Measurements from ENCODE around the gene BMP5.

The BMP5 gene

GRCh38 chr6:55882718-55883569, 7.6 kb upstream of the BMP5 start:
- in situ Hi-C loops (cut with MboI; ENCODE audit: low pct_unique_long_range_greater_than_20kb, low sequenced_read_pairs): no loop called here
- DNase-seq: no peak

DNA sequence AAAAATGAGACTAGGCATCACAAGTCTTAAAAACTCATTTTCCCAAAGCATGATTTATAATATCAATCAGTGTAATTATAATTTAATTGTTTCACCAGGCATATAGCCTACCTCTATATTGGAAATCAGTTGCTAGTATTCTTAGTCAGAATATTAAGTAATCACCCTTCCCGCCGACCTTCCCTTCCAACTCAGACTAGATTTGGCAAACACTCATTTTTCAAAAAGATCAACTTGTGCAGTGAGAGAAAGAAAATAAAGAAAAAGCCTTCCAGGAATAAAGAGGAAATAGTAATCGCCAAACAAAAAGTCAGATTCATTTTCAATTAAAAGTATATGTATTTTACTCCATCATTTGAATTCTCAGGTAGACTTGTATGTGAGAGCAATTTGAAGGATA, 1.9 kb upstream of the BMP5 start:
- in situ Hi-C loops (cut with MboI; ENCODE audit: low pct_unique_long_range_greater_than_20kb, low sequenced_read_pairs): no loop called here
- DNase-seq: no peak

DNA sequence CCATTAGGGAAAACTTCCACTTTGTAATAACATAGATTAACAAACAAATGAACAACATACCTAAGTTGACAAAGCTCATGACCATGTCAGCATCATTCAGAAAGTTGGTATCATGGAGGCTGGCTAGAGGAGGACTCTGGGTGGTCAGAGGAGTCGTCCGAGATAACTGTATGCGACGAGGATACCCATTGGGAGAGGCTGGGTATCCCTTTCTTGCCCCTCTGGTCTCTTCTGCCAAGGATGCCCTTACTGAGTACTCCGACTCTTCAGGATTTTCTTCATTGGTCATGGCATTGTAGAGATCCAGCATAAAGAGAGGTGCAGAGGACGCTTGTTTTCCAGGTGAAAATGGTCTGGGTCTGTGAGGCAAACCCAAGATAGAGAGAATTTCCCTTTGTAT, 1.1 kb downstream of the BMP5 start:
- in situ Hi-C loops (cut with MboI; ENCODE audit: low pct_unique_long_range_greater_than_20kb, low sequenced_read_pairs): no loop called here
- DNase-seq: no peak

GRCh38 chr6:55872866-55873265, 2.5 kb downstream of the BMP5 start:
- in situ Hi-C loops (cut with MboI; ENCODE audit: low pct_unique_long_range_greater_than_20kb, low sequenced_read_pairs): no loop called here
- DNase-seq: no peak

DNA sequence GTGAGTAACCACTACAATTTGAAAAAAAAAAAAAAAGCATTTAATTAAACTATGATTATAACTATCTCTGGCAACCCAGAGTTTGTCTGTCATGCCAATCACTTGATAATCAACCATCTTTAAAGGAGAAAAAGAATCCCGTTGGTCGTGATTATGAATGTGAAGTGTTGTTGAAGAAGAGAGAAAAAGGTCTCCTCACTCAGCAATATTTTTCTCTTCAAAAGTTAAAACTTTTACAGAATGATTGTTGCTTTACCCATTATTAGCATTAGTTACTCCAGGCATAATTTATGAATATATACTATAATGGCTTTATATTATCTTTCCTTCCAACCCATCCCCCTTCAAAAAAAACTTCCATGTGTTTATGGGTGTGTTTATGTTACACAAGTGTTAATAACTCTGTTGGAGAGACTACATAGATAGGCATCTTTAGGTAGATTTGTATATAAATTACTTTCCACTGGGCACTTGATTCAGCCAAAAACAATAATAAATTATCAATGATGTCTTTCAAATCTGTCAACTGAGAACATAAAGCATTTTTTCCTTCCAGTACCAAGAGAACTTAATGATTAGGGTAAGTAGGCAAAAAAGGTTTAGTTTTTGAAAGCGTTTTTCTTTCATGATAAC, 5.1 kb downstream of the BMP5 start:
- in situ Hi-C loops (cut with MboI; ENCODE audit: low pct_unique_long_range_greater_than_20kb, low sequenced_read_pairs): no loop called here
- DNase-seq: no peak

- in situ Hi-C loops (cut with MboI; ENCODE audit: low pct_unique_long_range_greater_than_20kb, low sequenced_read_pairs): no loop called here
- no peak for DNase-seq
Observed at GRCh38 chr6:55869674-55870073, 5.7 kb downstream of the BMP5 start.

- no peak for DNase-seq
- in situ Hi-C loops (cut with MboI; ENCODE audit: low pct_unique_long_range_greater_than_20kb, low sequenced_read_pairs): no loop called here
Observed at GRCh38 chr6:55868771-55869479, 6.5 kb downstream of the BMP5 start.

- in situ Hi-C loops (cut with MboI; ENCODE audit: low pct_unique_long_range_greater_than_20kb, low sequenced_read_pairs): no loop called here
- DNase-seq: no peak
Observed at GRCh38 chr6:55868176-55868575, 7.2 kb downstream of the BMP5 start.

GRCh38 chr6:55866128-55866527, 9.3 kb downstream of the BMP5 start:
- DNase-seq: no peak
- in situ Hi-C loops (cut with MboI; ENCODE audit: low pct_unique_long_range_greater_than_20kb, low sequenced_read_pairs): no loop called here

DNA sequence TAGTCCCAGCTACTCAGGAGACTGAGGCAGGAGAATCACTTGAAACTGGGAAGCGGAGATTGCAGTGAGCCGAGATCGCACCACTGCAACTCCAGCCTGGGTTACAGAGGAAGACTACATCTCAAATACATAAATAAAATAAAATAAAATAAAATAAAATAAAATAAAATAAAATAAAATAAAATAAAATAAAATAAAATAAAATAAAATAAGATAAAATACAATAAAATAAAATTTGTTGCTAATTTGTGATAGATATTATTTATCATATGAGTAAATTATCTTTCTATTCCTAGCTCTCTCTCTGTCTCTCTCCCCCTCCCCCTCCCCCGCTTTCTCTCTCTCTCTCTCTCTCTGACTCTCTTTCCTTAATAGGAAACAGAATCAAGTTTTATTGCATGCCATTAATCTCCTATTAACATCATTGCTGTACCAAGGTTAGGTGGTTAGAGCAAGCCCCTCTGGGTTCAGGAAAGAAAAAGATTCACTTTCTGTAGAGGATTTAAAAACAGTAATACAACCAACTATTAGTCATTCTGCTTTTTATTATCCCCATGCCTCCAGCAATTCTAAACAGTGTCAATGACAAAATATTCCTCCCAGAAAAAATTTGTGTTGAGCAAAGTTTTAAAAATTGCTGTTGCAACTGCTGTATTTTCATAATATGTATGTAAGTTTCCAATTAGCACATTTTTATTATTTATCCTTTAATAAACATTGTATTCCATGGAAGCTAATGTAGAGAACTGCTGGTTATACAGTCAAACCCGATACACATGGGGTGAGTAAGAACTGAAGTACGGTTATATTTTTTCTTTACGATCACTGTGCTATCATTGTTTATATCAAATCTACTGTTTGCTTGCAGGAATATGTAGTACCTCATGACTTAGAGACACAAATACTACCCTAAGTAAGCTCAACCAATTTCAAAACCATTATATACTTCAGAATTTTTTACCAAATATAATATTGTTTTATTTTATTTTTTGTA, 22.1 kb downstream of the BMP5 start:
- DNase-seq: no peak
- in situ Hi-C loops (cut with MboI; ENCODE audit: low pct_unique_long_range_greater_than_20kb, low sequenced_read_pairs): no loop called here

DNA sequence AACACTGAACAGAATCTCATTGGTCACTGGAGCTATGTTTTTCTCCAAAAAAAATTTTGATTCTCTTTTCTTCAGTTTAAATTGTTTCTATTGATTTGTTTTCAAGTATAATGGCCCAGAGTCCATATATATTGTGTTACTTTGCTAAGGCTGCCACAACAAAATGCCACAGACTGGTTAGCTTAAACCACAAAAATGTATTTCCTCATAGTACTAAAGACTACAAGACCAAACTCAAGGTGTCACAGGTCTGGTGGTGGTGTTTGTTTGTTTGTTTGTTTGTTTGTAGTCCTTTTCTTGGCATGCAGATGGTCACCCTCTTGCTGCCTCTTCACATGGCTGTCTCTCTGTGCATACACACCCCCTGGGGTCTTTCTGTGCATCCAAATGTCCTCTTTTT, 34.0 kb downstream of the BMP5 start:
- DNase-seq: no peak
- in situ Hi-C loops (cut with MboI; ENCODE audit: low pct_unique_long_range_greater_than_20kb, low sequenced_read_pairs): no loop called here

DNA sequence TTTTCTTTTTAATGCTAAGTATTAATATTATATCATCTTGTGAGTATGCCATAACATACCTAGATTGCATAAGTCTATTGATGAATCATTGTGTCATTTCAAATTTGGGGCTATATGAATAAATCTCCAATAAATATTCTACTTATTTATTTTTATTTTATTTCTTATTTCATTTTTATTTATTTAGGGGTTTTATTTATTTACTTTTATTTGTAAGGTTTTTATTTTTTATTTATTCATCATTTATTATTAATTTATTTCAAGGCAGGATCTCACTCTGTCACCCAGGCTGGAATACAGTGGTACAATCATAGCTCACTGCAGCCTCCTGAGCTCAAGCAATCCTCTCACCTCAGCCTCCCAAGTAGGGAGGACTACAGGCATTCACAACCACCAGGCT, 36.3 kb downstream of the BMP5 start:
- in situ Hi-C loops (cut with MboI; ENCODE audit: low pct_unique_long_range_greater_than_20kb, low sequenced_read_pairs): no loop called here
- DNase-seq: no peak

- in situ Hi-C loops (cut with MboI; ENCODE audit: low pct_unique_long_range_greater_than_20kb, low sequenced_read_pairs): no loop called here
- no peak for DNase-seq
Observed at GRCh38 chr6:55836945-55837344, 38.4 kb downstream of the BMP5 start.

- in situ Hi-C loops (cut with MboI; ENCODE audit: low pct_unique_long_range_greater_than_20kb, low sequenced_read_pairs): no loop called here
- DNase-seq: no peak
Observed at GRCh38 chr6:55836481-55836880, 38.9 kb downstream of the BMP5 start.

GRCh38 chr6:55835220-55835619, 40.2 kb downstream of the BMP5 start:
- in situ Hi-C loops (cut with MboI; ENCODE audit: low pct_unique_long_range_greater_than_20kb, low sequenced_read_pairs): no loop called here
- no peak for DNase-seq

DNA sequence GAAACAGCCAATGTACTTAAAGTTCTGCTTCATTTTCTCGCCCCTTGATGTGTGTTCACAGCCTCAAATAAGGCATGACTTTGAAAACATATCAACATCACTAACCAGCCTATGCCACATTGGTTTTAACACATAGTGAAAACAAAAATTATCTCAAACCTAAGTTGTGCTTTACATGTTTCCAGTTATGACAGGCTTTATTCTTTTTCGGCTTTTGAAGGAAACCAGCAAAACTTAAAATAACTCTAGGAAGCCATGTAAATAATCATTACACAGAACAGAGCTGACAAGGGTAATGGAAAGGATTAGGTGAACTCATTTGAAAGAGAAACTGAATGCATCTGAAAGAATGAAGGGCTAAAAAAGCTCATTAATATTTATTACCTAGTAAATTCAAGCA, 42.1 kb downstream of the BMP5 start:
- DNase-seq: no peak
- in situ Hi-C loops (cut with MboI; ENCODE audit: low pct_unique_long_range_greater_than_20kb, low sequenced_read_pairs): no loop called here

DNA sequence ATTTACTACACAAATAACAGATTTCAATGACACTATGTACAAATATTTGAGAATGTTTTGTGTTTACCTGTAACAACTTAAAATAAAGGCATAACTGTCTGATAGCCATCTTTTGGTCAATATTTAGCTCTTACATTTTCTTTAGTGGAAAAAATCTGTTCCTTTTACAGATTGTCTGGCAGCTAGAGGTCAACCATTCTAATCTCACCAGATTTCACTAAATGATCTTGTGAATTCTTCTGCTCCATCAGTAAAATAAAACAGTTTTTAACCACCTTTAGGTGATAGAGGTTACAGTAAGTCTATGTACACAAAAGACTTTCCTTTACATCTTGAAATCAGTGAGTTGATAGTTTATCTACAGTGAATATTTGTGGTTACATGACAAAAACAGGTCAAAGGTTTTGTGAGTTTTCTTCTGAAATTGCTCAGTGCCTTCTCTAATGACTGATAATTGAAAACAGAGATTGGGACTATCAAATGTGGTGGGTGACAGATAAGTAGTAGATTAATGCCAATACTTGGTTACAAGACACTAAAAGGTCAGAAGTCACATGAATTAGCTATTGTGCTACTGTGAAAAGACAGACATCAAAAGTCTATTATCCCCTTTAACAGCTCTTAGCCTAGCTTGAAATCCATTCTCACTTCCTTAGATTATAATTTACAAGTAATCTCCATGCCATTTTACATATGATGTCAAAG, 47.4 kb downstream of the BMP5 start:
- DNase-seq: no peak
- in situ Hi-C loops (cut with MboI; ENCODE audit: low pct_unique_long_range_greater_than_20kb, low sequenced_read_pairs): no loop called here

- no peak for DNase-seq
- in situ Hi-C loops (cut with MboI; ENCODE audit: low pct_unique_long_range_greater_than_20kb, low sequenced_read_pairs): no loop called here
Observed at GRCh38 chr6:55826941-55827340, 48.4 kb downstream of the BMP5 start.
